ENCODE results near the gene CHDH.

Gene CHDH

GRCh38 chr3:53823026-53823955 lies 22.9 kb downstream of the CHDH start:
- no peak for DNase-seq

- no peak for DNase-seq
These were observed 23.9 kb downstream of the CHDH start for GRCh38 chr3:53822331-53822741.

GRCh38 chr3:53821631-53822121 lies 24.5 kb downstream of the CHDH start:
- DNase-seq, result no peak

GRCh38 chr3:53820756-53821580 lies 25.3 kb downstream of the CHDH start:
- no peak for DNase-seq

- DNase-seq, result no peak
These were observed 26.1 kb downstream of the CHDH start for GRCh38 chr3:53820084-53820483.

- DNase-seq, result no peak
These were observed 26.9 kb downstream of the CHDH start for GRCh38 chr3:53819163-53819868.

- no peak for DNase-seq
These were observed 27.7 kb downstream of the CHDH start for GRCh38 chr3:53818221-53819162.

- no peak for DNase-seq
These were observed 28.4 kb downstream of the CHDH start for GRCh38 chr3:53817809-53818208.

- DNase-seq, result no peak
These were observed 29.0 kb downstream of the CHDH start for GRCh38 chr3:53817211-53817610.

- DNase-seq, result no peak
These were observed 29.8 kb downstream of the CHDH start for GRCh38 chr3:53816425-53816824.

- no peak for DNase-seq
These were observed 30.6 kb downstream of the CHDH start for GRCh38 chr3:53815651-53816050.

- DNase-seq, result no peak
These were observed 31.2 kb downstream of the CHDH start for GRCh38 chr3:53815067-53815466.

GRCh38 chr3:53813876-53814275 lies 32.3 kb downstream of the CHDH start:
- no peak for DNase-seq

GRCh38 chr3:53813229-53813628 lies 33.0 kb downstream of the CHDH start:
- no peak for DNase-seq

- DNase-seq, result no peak
These were observed 33.8 kb downstream of the CHDH start for GRCh38 chr3:53812434-53812833.

- DNase-seq, result no peak
These were observed 34.9 kb downstream of the CHDH start for GRCh38 chr3:53811143-53811927.

GRCh38 chr3:53809764-53810400 lies 36.3 kb downstream of the CHDH start:
- DNase-seq, result no peak

- no peak for DNase-seq
These were observed 37.0 kb downstream of the CHDH start for GRCh38 chr3:53809267-53809666.

GRCh38 chr3:53808496-53808895 lies 37.7 kb downstream of the CHDH start:
- DNase-seq, result no peak

GRCh38 chr3:53807117-53807810 lies 39.0 kb downstream of the CHDH start:
- no peak for DNase-seq
